ENCODE results near the gene ICAM5.

Gene ICAM5

DNA sequence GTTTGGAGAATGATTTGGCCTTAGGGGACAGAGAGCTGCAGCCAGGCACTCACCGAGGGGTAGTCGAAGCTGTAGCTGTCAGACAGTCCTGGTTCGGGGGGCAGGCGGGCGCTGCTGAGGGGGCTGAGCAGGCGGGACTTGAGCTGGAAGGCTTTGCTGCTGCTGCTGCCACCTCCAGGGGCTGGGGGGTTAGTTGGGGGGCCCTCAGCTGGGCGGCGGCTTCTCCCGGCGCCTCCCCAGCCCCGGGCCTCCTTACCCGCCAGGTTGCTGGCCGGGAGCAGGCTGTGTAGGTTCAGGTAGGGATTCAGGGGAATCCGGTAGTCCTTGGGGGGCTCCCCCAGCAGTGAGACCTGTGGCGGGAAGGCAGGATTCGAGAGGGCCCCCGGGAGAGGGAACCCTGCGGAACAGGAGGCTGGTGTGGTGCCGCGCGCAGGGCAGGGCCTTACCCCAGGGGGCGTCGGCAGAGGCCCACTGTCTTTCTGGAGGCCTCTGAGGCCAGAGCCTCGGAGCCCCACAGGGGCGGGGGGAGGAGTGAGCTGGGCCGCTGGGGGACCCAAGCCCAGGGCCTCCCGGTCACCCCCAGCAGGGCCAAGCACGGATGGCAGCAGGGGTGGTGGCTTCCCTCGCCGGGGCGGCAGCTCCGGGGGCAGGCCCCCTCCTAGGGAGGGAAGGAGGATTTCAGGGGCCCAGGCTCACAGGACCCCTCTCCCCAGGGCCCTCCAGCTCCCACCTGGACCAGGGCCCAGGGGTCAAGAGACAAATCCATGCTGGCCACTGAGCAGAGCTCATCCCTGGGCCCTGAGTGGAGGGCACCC, 31.1 kb downstream of the ICAM5 start:
- Histone ChIP-seq H3K27ac (ENCODE audit: low read depth, low read length) (no peak overlapping the region), H3K36me3 (ENCODE audit: control insufficient read depth, insufficient read depth, low read length) (peaks cover 35% of the 10 kb centered on the region), H3K27me3 (ENCODE audit: control insufficient read depth, insufficient read depth, low read length) (no peaks in the 10 kb centered on the region), H3K4me1 (ENCODE audit: control insufficient read depth, insufficient read depth, low read length) (no peaks in the 10 kb centered on the region), H3K9ac (ENCODE audit: low read length) (no peak overlapping the region), H3K4me3 (ENCODE audit: low read length) (no peak overlapping the region)

DNA sequence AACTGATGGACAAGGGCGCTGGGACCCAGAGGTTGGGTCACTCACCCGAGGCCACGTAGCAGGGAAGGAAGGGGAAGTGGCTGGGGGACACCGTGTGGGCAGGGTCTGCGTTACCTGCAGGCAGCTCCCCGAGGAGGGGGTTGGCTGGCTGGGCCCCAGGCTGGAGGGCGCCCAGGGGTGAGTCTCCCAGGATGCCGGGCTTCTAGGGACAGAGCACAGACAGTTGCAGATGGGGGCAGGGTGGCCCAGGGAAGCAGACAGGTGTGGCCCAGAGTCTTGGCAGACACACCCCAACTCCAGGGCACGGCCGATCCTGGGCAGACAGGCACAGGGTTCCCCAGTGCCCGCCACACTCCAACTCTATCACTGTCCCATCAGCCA, 31.7 kb downstream of the ICAM5 start:
- H3K4me3 ChIP-seq (ENCODE audit: low read length): no peak overlapping the region
- no peak overlapping the region for H3K9ac ChIP-seq (ENCODE audit: low read length)
- no peaks in the 10 kb centered on the region for H3K27me3 ChIP-seq (ENCODE audit: control insufficient read depth, insufficient read depth, low read length)
- no peak overlapping the region for H3K27ac ChIP-seq (ENCODE audit: low read depth, low read length)
- H3K36me3 ChIP-seq (ENCODE audit: control insufficient read depth, insufficient read depth, low read length): peaks cover 36% of the 10 kb centered on the region
- H3K4me1 ChIP-seq (ENCODE audit: control insufficient read depth, insufficient read depth, low read length): no peaks in the 10 kb centered on the region

DNA sequence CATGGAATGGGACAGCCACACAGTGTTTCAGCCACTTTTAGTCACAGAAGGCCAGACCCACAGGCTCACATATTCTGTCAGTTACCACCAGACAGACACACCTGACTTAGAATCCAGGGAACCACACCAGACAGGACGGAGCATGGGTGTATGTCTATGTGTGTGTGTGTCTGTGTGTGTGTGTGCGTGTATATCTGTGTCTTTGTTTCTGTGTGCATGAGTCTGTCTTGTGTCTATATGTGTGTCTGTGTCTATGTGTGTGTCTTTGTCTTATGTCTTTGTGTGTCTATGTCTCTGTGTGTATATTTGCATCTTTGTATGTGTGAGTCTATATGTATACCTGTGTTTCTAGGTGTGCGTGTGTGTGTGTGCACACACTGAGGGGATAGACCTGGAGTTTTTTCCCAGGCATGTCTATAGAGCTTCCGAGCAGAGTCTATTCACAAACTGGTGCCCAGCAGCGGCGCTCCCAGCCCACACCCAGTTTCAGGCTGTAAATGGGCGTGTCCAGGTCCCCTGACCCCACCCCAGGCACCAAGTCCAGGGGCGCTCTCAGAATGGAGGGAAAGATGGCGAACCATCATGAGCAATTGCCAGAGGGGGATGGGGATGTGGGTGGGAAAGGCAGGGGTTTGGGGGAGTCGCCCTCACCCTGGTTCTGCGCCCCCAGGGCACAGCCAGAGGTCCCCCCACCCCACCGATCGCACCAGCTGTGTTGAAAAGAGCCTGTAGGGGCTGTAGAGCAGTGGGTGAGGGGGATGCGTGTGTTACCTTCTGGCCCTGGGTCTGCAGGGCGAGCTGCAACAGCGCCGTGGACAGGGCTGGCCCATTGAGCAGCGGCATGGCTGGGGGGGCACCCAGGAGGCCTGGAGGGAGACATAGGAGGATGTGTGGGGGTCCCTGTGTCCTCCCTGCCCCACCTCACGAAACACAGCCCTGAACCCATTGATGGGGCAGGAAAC, 32.4 kb downstream of the ICAM5 start:
- H3K36me3 ChIP-seq (ENCODE audit: control insufficient read depth, insufficient read depth, low read length): peaks cover 36% of the 10 kb centered on the region

DNA sequence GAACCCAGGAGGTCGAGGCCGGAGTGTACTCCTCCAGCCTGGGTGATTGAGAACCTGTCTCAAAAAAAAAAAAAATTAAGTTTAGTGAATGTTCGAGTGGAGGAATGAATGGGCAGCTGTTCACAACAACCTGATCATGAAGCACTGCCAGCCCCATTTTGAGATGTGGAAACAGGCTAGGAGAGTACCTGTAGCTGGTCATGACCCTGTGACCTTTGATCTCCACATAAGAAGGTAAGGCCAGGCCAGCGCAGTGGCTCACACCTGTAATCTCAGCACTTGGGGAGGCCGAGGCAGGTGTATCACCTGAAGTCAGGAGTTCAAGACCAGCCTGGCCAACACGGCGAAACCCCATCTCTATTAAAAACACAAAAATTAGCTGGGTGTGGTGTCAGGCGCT, 36.0 kb downstream of the ICAM5 start:
- Histone ChIP-seq H3K9ac (ENCODE audit: low read length) (no peak overlapping the region), H3K27me3 (ENCODE audit: control insufficient read depth, insufficient read depth, low read length) (no peaks in the 10 kb centered on the region), H3K4me3 (ENCODE audit: low read length) (no peak overlapping the region), H3K4me1 (ENCODE audit: control insufficient read depth, insufficient read depth, low read length) (no peaks in the 10 kb centered on the region), H3K27ac (ENCODE audit: low read depth, low read length) (no peak overlapping the region), H3K36me3 (ENCODE audit: control insufficient read depth, insufficient read depth, low read length) (peaks cover 37% of the 10 kb centered on the region)

More for the DNA sequence above, 32.4 kb downstream of the ICAM5 start:
- Histone ChIP-seq H3K4me3 (ENCODE audit: low read length) (no peak overlapping the region), H3K27me3 (ENCODE audit: control insufficient read depth, insufficient read depth, low read length) (no peaks in the 10 kb centered on the region), H3K27ac (ENCODE audit: low read depth, low read length) (no peak overlapping the region), H3K9ac (ENCODE audit: low read length) (no peak overlapping the region), H3K4me1 (ENCODE audit: control insufficient read depth, insufficient read depth, low read length) (no peaks in the 10 kb centered on the region)

DNA sequence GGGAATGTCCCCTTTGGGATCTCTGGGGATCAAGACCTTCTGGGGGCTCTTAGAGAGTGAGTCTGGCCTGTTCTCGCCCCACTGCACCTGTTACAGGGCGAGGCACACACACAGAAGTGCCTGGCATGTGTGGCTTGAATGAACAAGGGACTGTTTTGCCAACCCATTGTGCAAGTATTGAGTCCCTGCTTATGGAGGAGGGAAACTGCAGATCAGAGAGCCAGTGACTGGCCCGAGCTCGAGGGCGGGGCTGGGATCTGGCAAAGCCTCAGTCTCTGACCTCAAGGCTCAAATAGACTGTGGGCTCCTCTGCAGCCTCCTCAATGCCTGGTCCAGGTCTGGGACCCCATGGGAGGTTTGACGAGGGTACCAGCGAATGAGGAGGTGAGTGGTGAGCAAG, 38.0 kb downstream of the ICAM5 start:
- Histone ChIP-seq H3K36me3 (ENCODE audit: control insufficient read depth, insufficient read depth, low read length) (peaks cover 25% of the 10 kb centered on the region), H3K27ac (ENCODE audit: low read depth, low read length) (no peak overlapping the region), H3K9ac (ENCODE audit: low read length) (no peak overlapping the region), H3K27me3 (ENCODE audit: control insufficient read depth, insufficient read depth, low read length) (no peaks in the 10 kb centered on the region), H3K4me3 (ENCODE audit: low read length) (no peak overlapping the region), H3K4me1 (ENCODE audit: control insufficient read depth, insufficient read depth, low read length) (peaks cover 6% of the 10 kb centered on the region)

DNA sequence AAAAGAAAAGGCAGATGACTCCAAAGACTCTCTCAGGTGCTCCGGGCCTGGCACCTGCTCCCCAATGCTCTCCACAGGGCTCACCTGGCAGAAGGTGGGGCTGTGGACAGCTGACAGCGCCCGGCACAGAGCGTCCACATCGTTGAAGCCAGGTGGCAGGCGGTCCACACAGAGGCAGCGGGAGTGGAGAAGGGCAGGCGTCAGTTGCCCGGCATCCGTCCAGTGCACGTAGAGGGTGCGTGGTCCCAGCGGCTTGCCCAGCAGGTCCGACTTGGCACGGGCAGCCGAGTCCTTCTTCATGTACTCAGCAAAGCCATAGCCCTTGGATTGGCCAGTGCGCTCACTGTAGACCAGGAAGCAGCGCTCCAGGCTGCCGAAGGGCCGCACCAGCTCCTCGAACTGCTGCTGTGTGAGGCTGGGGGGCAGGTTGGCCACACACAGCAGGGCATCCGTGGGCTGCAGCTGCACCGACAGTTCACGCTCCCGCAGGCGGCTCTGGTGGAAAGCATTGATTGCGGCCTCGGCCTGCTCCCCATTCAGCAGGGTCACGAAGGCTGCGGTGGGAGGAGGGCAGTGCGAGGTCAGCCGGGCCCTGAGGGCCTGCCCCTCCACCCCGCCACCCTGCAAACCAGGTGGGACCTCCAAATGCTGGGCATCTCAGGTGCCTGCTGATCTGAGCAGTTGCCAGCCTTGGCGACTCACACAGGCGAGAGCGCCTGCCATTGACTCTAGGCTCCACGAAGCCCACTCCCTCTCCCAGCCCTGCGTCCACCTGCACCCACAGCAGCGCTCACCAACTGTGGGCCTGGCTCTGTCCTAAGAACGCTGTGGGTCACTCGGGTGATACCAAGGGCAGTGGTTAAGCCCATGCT, 39.0 kb downstream of the ICAM5 start:
- H3K36me3 ChIP-seq (ENCODE audit: control insufficient read depth, insufficient read depth, low read length): peaks cover 19% of the 10 kb centered on the region

DNA sequence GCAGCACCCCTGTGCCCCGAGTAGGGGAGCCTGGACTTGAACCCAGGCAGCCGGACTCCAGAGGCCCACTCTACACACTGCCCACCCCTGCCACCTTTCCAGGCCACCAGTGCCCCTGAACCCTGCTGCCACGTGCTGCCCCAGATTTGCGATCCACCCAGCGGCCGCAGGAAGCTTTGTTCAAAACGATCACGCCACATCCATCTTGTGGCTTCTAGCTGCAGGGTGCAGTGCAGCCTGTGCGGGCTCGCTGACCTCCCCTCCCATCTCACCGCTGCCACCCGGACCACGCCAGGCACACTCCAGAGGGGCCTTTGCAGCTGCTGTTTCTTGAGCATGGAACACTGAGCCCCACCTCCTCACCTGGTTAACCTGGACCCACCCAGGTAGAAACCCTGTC, 39.8 kb downstream of the ICAM5 start:
- peaks cover 12% of the 10 kb centered on the region for H3K4me1 ChIP-seq (ENCODE audit: control insufficient read depth, insufficient read depth, low read length)
- no peak overlapping the region for H3K9ac ChIP-seq (ENCODE audit: low read length)
- H3K27ac ChIP-seq (ENCODE audit: low read depth, low read length): no peak overlapping the region
- H3K4me3 ChIP-seq (ENCODE audit: low read length): no peak overlapping the region
- peaks cover 19% of the 10 kb centered on the region for H3K36me3 ChIP-seq (ENCODE audit: control insufficient read depth, insufficient read depth, low read length)
- H3K27me3 ChIP-seq (ENCODE audit: control insufficient read depth, insufficient read depth, low read length): no peaks in the 10 kb centered on the region

More for the DNA sequence above, 39.0 kb downstream of the ICAM5 start:
- H3K27ac ChIP-seq (ENCODE audit: low read depth, low read length): no peak overlapping the region
- no peak overlapping the region for H3K9ac ChIP-seq (ENCODE audit: low read length)
- H3K27me3 ChIP-seq (ENCODE audit: control insufficient read depth, insufficient read depth, low read length): no peaks in the 10 kb centered on the region
- no peak overlapping the region for H3K4me3 ChIP-seq (ENCODE audit: low read length)
- peaks cover 7% of the 10 kb centered on the region for H3K4me1 ChIP-seq (ENCODE audit: control insufficient read depth, insufficient read depth, low read length)

DNA sequence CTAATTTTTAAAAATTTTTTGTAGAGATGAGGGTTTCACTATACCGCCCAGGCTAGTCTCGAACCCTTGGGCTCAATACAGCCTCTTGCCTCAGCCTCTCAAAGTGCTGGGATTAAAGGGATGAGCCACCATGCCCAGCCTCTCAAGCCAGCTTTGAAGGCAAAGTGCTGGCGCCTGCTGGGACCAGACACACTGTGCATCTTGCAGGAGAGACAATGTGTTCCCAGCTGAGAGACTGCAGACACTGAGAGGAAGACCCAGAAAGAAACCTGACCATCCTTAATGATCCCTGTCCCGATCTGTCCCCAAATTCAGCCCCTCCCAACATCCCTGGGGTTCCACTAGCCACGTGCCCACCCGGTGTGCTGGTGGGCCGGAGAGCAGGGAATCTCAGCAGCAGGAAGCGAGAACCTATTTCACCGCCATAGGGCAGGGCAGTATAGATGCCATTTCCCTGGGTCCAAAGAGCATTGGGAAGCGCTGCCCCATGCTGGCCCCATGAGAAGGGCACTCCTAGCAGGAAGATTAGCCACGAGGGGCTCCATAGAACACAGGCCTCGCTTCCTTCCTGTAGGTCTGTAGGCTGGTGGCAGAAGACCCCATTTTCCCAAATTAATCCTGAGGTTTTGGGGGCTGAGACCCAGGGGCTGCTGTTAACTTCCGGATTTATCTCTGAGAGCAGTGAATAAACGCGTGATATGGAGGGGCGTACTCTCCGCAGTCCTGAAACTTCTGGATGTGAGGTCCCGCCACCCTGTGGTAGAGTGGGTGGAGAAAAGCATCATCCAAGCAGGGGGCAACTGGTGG, 42.6 kb downstream of the ICAM5 start:
- Histone ChIP-seq H3K9ac (ENCODE audit: low read length) (peak overlapping the region; percentile 67), H3K27me3 (ENCODE audit: control insufficient read depth, insufficient read depth, low read length) (no peaks in the 10 kb centered on the region), H3K4me3 (ENCODE audit: low read length) (peak overlapping the region; percentile 88), H3K27ac (ENCODE audit: low read depth, low read length) (peak overlapping the region; percentile 89), H3K4me1 (ENCODE audit: control insufficient read depth, insufficient read depth, low read length) (peaks cover 13% of the 10 kb centered on the region), H3K36me3 (ENCODE audit: control insufficient read depth, insufficient read depth, low read length) (peaks cover 16% of the 10 kb centered on the region)

DNA sequence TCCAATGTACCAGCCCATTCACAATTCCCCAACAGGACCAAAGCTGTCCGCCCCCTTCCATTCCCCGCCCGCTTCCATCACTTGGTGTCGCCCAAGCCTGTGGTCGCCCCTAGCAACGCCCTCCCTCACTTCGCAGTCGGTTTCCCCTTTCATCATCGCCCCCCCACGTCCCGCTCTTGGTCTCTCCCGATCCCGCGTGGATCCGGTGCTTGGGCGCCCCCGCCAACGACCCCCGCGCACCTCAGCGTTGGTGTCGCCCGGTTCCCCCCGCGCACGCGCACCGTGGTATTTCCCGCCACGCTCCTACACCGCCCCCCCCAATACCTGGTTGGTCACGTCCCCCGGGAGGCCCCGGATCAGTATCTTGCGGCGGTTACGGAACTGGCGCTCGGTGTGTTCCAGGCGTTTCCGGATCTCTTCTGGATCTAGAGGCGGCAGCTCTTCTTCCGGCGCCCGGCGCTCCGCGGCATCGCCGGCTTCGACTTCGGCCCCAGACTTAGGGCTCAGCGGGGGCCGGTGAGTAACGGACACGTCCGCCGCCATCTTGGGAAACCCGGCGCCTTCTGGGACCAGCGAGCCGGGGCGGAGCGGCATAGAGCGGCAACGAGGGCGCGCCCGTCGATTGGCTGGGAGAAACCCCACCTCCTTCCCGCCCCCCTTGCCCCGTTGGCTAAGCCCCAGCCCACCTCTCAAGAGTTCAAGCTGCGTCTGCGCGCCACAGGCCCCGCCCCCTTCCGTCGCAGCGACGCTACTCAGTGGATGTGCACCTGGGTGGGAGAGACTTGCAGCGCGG, 43.4 kb downstream of the ICAM5 start, which contains the start of gene RAVER1:
Gene RAVER1, minus strand, starts transcription at position 565 of the 793 bp plus-strand sequence. Its CDS starts 22 bp downstream, at position 543.
- Histone ChIP-seq H3K36me3 (ENCODE audit: control insufficient read depth, insufficient read depth, low read length) (peaks cover 8% of the 10 kb centered on the region), H3K4me3 (ENCODE audit: low read length) (peak within 1 kb of the TSS; percentile 88), H3K27ac (ENCODE audit: low read depth, low read length) (peak within 1 kb of the TSS; percentile 89), H3K9ac (ENCODE audit: low read length) (peak within 1 kb of the TSS; percentile 67), H3K4me1 (ENCODE audit: control insufficient read depth, insufficient read depth, low read length) (peaks cover 13% of the 10 kb centered on the region), H3K27me3 (ENCODE audit: control insufficient read depth, insufficient read depth, low read length) (no peaks in the 10 kb centered on the region)

DNA sequence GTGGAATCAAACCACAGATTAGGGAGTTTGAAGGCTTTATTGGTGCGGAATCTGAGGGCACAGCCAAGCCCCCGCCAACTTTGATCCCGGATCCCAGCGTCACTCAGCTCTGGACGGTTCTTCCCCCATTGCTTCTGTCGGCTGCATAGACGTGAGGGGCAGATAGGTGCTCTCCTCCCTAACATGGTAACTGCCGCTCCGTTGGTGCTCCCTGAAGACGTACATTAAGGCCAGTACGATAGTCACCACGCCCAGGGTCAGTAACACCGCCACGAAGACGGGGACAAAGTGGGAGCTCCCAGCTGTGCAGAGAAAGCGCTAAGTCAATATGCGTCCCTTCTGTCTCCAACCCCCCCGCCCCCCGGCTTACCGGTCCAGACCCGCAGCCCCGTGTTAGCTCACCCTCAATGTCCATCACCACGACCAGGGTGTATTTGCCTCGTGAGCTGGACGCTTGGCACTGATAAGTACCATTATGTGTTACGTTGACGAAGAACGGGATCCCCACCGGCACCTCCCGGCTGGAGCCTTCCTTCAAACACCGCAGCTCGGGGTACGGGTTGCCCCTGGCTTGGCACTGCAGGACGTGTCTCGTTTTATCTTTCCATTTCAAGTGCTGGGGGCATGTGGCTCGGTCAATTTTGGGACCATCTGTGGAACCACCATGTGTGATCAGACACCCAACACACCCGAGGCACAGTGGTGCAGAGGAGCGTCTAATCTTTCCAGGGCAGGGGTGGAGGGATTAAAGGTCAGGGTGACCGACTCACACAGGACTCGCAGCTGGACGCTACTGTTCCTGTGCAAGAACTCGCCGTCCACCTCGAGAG, 44.2 kb downstream of the ICAM5 start:
- peak overlapping the region; percentile 81 for H3K4me3 ChIP-seq (ENCODE audit: low read length)
- H3K4me1 ChIP-seq (ENCODE audit: control insufficient read depth, insufficient read depth, low read length): peaks cover 13% of the 10 kb centered on the region
- no peaks in the 10 kb centered on the region for H3K27me3 ChIP-seq (ENCODE audit: control insufficient read depth, insufficient read depth, low read length)
- peaks cover under 1% of the 10 kb centered on the region for H3K36me3 ChIP-seq (ENCODE audit: control insufficient read depth, insufficient read depth, low read length)
- peak overlapping the region; percentile 66 for H3K27ac ChIP-seq (ENCODE audit: low read depth, low read length)
- H3K9ac ChIP-seq (ENCODE audit: low read length): peak overlapping the region; percentile 56

All from rectal smooth muscle tissue (tissue), 1 donor.